HG02571 (cell line): Measurements from ENCODE around the gene LRRFIP2.

Experiments used
- ATAC-seq: cut with Tn5 transposase; IDR thresholded peaks from one replicate; pipeline ENCODE4 v1.9.1; 2021; ENCODE audit warnings: mild to moderate bottlenecking, moderate library complexity; ENCODE audit not compliant: unreplicated experiment

Gene LRRFIP2

DNA sequence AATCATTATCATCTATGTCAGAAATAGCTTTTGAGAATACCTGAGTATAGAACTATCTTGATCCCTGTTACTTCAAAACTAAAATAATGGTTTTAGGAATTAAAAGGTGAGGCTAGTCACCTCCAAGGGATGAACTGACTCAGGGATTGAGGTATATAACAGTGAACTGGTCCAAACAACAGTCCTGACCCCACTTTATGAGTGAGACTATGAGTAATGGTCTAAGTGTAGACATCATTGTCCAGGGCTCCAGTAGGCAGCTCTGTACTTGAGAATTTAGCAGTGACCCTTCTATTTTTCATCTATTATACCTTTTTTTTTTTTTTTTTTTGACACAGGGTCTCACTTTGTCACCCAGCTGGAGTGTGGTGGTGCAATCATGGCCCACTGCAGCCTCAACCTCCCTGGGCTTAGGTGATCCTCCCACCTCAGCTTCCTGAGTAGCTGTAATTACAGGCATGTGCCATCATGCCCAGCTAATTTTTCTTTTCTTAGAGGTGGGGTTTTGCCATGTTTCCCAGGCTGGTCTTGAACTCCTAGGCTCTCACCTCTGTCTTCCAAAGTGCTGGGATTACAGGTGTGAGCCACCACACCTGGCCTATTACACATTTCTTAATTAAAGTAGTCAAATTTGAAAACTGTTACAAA, 144.7 kb downstream of the LRRFIP2 start:
- ATAC-seq, result no peak

DNA sequence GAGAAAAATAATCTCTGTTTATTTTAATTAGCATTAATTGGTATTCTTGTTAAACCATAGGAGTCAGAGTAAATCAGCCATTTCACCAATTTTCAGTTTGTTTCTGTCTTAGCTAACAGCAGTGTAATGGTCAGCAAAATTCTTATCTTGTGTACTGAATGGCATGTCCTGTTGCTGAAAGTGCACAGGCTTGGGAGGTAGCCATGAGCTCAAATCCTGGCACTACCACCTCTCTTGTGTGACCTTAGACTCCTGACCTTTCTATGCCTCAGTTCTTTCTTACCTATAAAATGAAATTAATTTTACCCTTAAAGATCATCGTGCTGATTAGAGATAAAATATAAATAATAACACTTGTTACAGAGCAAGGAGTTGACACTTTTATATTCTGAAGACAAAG, 145.3 kb downstream of the LRRFIP2 start:
- no peak for ATAC-seq

DNA sequence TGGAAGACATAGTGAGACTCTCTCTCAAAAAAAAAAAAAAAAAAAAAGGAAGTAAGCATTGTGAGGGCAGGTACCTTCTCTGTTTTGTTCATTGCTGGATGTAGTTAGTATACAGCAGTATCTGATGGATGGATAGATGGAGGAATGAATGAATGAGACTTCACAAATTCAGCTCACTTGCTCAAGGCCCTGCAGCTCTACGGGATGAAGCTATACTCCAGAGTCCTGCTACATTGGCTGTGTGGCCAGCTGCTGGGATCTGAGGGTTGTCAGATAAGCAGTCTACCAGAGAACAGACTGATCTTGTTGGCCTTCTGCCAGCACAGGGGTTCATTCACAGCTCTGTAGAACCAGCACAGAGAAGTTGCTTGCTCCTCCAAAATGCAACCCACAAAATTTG, 146.1 kb downstream of the LRRFIP2 start:
- no peak for ATAC-seq

DNA sequence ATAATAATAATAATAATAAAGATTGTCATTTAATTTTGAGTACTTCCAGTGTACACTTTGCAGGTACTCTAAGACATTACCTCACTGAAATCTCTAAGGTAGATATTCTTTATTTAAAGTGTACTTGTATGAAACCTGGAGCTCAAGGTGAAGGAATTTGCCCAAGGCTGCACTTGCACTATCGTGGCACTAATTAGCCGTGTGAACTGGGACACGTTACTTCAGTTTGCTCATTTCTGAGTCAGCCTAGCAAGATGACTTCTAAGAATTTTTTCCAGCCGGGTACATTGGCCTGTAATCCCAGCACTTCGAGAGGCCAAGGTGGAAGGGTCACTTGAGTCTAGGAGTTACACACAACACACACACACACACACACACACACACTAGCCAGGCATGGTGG, 147.5 kb downstream of the LRRFIP2 start:
- ATAC-seq, result no peak

DNA sequence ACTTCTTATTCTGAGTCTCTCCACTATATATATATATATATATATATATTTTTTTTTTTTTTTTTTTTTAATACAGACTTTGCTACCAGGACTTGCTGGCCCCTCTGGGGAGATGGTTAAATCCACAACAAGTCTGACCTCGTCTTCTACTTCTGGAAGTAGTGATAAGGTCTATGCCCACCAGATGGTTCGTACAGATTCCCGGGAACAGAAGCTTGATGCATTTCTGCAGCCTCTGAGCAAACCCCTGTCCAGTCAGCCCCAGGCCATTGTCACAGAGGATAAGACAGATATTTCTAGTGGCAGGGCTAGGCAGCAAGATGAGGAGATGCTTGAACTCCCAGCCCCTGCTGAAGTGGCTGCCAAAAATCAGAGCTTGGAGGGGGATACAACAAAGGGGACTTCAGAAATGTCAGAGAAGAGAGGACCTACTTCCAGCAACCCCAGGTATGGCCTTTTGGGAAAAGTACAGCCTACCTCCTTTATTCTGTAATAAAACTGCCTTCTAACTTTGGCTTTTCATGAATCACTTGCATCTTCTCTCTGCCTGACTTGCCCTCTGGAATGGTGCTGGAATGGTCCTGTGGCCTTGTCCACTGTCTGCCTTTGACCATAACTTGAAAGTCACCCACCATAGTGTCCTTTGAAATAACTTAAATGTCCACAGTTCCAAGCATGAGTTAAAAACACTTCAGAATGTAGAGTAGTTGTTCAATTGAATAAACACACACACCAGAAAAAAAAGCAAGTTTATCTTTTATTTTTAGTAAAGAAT, 148.6 kb downstream of the LRRFIP2 start:
- no peak for ATAC-seq

DNA sequence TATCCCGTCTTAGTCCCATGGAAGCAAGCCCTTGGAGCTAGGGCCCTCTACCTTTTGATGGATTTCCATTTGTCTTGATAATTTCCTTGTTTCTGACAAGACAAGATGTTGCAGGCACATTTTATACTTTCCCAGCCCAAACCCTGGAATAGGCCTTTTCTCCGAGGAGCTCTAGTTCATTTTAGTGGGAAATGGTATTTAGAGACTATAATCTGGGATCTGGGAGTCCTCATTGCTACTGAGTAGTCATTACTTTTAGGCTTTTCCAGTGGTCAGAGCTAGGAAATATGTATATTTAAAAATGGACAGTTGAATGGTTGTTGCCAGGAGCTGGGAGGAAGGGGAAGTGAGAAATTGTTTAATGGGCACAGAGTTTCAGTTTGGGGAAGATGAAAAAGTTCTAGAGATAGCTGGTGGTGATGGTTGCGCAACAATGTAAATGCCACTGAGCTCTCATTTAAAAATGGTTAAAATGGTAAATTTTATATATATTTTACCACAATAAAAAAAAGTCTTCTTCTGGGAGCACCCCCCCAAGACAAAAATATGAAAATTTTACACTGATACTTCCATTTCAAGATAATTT, 149.5 kb downstream of the LRRFIP2 start:
- ATAC-seq, result no peak

DNA sequence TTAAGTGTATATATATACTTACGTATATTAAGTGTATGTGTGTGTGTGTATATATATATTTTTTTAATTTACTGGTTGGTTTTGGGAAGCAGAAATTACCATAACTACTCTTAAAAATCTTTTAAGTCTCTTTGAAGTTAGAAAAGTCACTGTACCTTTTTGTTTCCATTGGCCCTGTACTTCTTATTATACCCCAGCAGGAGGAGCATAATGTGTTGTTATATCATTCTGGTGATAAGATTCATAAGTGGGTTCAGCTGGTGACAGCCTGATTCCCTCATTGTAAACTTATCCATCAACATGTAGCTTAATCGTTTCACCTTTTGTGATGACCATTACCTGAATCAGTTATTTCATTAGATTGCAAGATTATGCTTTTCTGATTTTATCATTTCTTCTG, 150.3 kb downstream of the LRRFIP2 start:
- ATAC-seq, result no peak

DNA sequence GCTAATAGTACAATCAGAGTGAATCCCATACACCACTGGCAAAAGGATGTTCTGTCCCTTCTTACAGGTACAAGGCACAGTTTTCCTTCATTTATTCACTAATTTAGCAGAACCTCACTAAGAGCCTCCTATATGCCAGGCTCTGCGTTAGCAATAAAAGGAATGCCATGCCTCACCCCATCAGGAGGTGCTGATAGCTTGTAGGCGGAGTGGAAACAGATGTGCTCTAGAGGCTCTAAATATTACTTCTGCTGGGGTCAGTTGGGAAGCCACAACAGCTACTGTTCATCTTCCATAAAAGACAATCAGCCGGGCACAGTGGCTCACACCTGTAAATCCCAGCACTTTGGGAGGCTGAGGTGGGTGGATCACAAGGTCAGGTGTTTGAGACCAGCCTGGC, 156.7 kb downstream of the LRRFIP2 start:
- ATAC-seq, result no peak

DNA sequence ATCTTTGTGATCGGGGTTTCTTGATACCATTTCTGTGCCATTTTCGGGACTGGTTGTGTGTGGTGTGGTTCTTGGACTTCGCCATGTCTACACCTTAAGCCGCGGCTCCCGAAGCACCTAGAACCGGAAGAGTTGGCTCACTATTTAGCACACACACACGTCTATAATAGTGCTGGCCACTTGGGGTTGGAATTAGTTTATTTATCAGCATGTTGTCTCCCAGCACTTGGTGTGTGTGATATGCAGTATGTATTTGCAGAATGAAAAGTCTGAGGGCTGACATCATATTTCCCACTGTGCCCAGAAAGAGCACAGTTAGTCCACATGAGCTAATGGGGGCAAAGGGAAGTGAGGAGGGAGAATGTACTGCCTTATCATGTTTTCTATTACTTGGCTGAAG, 157.5 kb downstream of the LRRFIP2 start:
- no peak for ATAC-seq

DNA sequence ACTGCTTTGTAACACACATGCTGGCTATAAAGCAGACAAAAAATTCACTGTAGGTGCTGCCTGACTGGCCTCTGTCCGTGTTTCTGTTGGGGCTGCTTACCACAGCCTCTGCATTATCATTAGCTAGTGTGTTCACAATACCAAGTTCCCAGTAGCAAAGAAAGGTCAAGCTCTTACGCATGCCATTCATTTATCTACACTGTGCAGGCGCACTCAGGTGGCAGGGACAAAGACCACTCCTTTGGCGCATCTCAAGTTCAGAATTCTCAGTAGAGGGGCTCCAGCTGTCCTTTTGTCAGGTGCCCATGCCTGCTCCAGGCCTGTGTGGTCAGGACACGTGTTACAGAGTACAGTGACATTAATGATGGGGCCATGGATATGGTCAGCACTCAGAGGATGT, 158.7 kb downstream of the LRRFIP2 start:
- no peak for ATAC-seq

DNA sequence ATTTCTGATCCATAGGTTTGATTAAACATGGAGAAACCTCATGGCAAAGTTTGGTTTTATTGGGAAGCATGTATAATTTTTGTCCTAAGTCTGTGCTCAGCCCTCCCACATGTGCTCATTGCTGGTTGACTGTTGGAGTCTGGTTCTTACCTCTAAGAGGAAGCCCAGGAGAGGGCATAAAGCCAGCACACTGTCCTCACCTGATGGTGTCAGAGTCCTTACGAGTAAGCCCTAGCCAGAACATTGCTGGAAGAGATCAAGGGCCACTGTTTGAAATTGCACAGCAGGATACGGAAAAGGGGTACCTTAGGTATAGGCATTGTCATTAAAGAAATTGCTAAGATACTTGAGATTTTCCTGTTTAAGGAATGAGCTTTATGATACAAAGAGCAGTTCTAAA, 159.8 kb downstream of the LRRFIP2 start:
- ATAC-seq, result no peak
